HG02852 (cell line): ENCODE results near the gene SDK2.

Source experiments
- ATAC-seq: cut with Tn5 transposase; IDR thresholded peaks from one replicate; pipeline ENCODE4 v1.9.1; 2021; ENCODE audit warnings: mild to moderate bottlenecking, moderate library complexity; ENCODE audit not compliant: unreplicated experiment

SDK2 gene

GRCh38 chr17:73378974-73379470, 265.2 kb downstream of the SDK2 start:
- ATAC-seq: no peak

GRCh38 chr17:73376636-73377035, 267.6 kb downstream of the SDK2 start:
- no peak for ATAC-seq

- ATAC-seq: no peak
Measured at GRCh38 chr17:73376152-73376551, 268.1 kb downstream of the SDK2 start.

- ATAC-seq: no peak
Measured at GRCh38 chr17:73371836-73372235, 272.4 kb downstream of the SDK2 start.

- no peak for ATAC-seq
Measured at GRCh38 chr17:73371285-73371684, 273.0 kb downstream of the SDK2 start.

- peak; percentile 62 for ATAC-seq
Measured at GRCh38 chr17:73369817-73370490, 274.3 kb downstream of the SDK2 start.

- no peak for ATAC-seq
Measured at GRCh38 chr17:73369111-73369521, 275.1 kb downstream of the SDK2 start.

GRCh38 chr17:73368085-73368631, 276.1 kb downstream of the SDK2 start:
- ATAC-seq: no peak

- no peak for ATAC-seq
Measured at GRCh38 chr17:73365906-73366623, 278.2 kb downstream of the SDK2 start.

GRCh38 chr17:73365301-73365874, 278.9 kb downstream of the SDK2 start:
- no peak for ATAC-seq

GRCh38 chr17:73364155-73364522, 280.1 kb downstream of the SDK2 start:
- no peak for ATAC-seq

- ATAC-seq: no peak
Measured at GRCh38 chr17:73363442-73364154, 280.6 kb downstream of the SDK2 start.

GRCh38 chr17:73362697-73363096, 281.5 kb downstream of the SDK2 start:
- ATAC-seq: no peak

GRCh38 chr17:73360961-73361761, 283.1 kb downstream of the SDK2 start:
- ATAC-seq: no peak

- no peak for ATAC-seq
Measured at GRCh38 chr17:73359987-73360410, 284.2 kb downstream of the SDK2 start.

GRCh38 chr17:73359352-73359751, 284.9 kb downstream of the SDK2 start:
- no peak for ATAC-seq

- ATAC-seq: no peak
Measured at GRCh38 chr17:73358668-73359067, 285.6 kb downstream of the SDK2 start.

GRCh38 chr17:73357981-73358380, 286.3 kb downstream of the SDK2 start:
- ATAC-seq: no peak

GRCh38 chr17:73357318-73357717, 286.9 kb downstream of the SDK2 start:
- ATAC-seq: no peak

GRCh38 chr17:73356561-73357170, 287.6 kb downstream of the SDK2 start:
- no peak for ATAC-seq
